Stomach (tissue), 9 donors: ENCODE results near the gene HDAC1. TPM values are rescaled to one million over a fixed set of nuclear protein-coding genes. Genes with fewer than 3 reads are reported as not detected.

Experiments
- DNase-seq, 2 donors: peaks; one replicate each; pipeline versions ENCODE4 v3.0.0 to v3.0.0-alpha.2; 2013 to 2019
- H3K27ac ChIP-seq, 5 donors: fragments of 200-600 bp in 4 of 5; sonication (generic) in 4 of 5; one replicate each; pipeline ENCODE4 v1.5.1; 2013 to 2019; ENCODE audit warnings: mild to moderate bottlenecking in 1 of 5, moderate library complexity in 1 of 5
- H3K27me3 ChIP-seq, 3 donors: fragments of 200-600 bp; sonication (generic); one replicate each; pipeline ENCODE4 v1.5.1; 2017 to 2019; ENCODE audit warnings: mixed run types in 1 of 3
- H3K36me3 ChIP-seq, 4 donors: fragments of 200-600 bp; sonication (generic); 1 replicate in 3 of 4; 2 replicates in 1 of 4; pipeline ENCODE4 v1.5.1; 2016 to 2019
- H3K4me1 ChIP-seq, 4 donors: fragments of 200-600 bp; sonication (generic); one replicate each; pipeline ENCODE4 v1.5.1; 2016 to 2019
- H3K4me3 ChIP-seq, 4 donors: fragments of 200-600 bp; sonication (generic) in 3 of 4; one replicate each; pipeline ENCODE4 v1.5.1; 2016 to 2019; ENCODE audit warnings: mild to moderate bottlenecking in 1 of 4
- H3K9me3 ChIP-seq, 4 donors: fragments of 200-600 bp; sonication (generic); one replicate each; pipeline ENCODE4 v1.5.1; 2016 to 2019
- CTCF ChIP-seq, 7 experiments: fragments of 450-650 bp in 4 of 7; fragments of 200-600 bp in 3 of 7; sonication (generic) in 3 of 7; IDR thresholded peaks; one replicate each; pipeline ENCODE4 v1.5.1; 2016 to 2019; ENCODE audit warnings: antibody characterized with exemption in 7 of 7, control low read depth in 2 of 7, mild to moderate bottlenecking in 1 of 7
- EP300 ChIP-seq: sonication (generic); formaldehyde crosslinking; IDR thresholded peaks from one replicate; pipeline ENCODE4 v1.6.1; 2017; ENCODE audit warnings: antibody characterized with exemption
- POLR2A ChIP-seq, 4 donors: fragments of 450-650 bp; IDR thresholded peaks; one replicate each; pipeline ENCODE4 v1.6.1; 2016; ENCODE audit warnings: antibody characterized with exemption in 4 of 4, control low read depth in 2 of 4, mild to moderate bottlenecking in 1 of 4, moderate library complexity in 1 of 4
- POLR2AphosphoS5 ChIP-seq, 3 donors: sonication (generic); formaldehyde crosslinking; IDR thresholded peaks; one replicate each; pipeline ENCODE4 v1.6.1; 2016; ENCODE audit warnings: antibody characterized with exemption in 3 of 3
- WGBS, 5 donors: extraction: QIAGEN DNeasy Blood & Tissue Kit in 3 of 5; methylation state at CpG; one replicate each; pipeline versions ENCODE4 v1.1.5 to v1.1.7; 2013 to 2018; 5-methylcytosine and 5-hydroxymethylcytosine counted together
- intact Hi-C: fragments of 100-400 bp; cut with DNase I; formaldehyde crosslinking; loops from one replicate; pipeline ENCODE4 v1.15.1; 2023; ENCODE audit warnings: low total_unique reads
- polyA plus RNA-seq, 3 donors: library from polyadenylated mRNA; stranded (reverse); fragments of 200-250 nt; gene quantifications; one replicate each; pipeline ENCODE4 v1.2.3, GENCODE V29; 2013
- total RNA-seq, 5 donors: library from RNA; depleted of rRNA; stranded (reverse); fragments of >200 nt; gene quantifications; one replicate each; pipeline versions ENCODE4 v1.1.0 to v1.2.3, GENCODE V29; 2014 to 2016
- donor health status: healthy with polysubstance abuse.
- donor health status: Bipolar disorder and iron deficiency.
- donor health status: healthy.

Gene HDAC1
- total and polyA plus RNA-seq, 8 donors = 50.7 to 143 (median 71.8) TPM

GRCh38 chr1:32316903-32317277 lies 25.0 kb downstream of the HDAC1 start:
- intact Hi-C loops = no loop called here
- peak overlapping the region in 1 of 5 donors; percentile 79 for H3K27ac ChIP-seq
- TF ChIP-seq POLR2AphosphoS5 (IDR thresholded peaks at IDR 0.05) = no peak
- no peak for DNase-seq
- no peaks in the 10 kb centered on the region for H3K27me3 ChIP-seq
- peaks cover 19 to 39% (median 34%) of the 10 kb centered on the region in 4 donors for H3K4me1 ChIP-seq
- H3K4me3 ChIP-seq = no peak overlapping the region
- WGBS, 5 donors = 60 to 75% (median 63%) methylated on average over 3 of the region's 3 CpGs
- H3K9me3 ChIP-seq = no peaks in the 10 kb centered on the region
- peaks cover 10 to 50% (median 43%) of the 10 kb centered on the region in 4 donors for H3K36me3 ChIP-seq

- no peaks in the 10 kb centered on the region for H3K9me3 ChIP-seq
- no peak overlapping the region for H3K4me3 ChIP-seq
- no peaks in the 10 kb centered on the region for H3K27me3 ChIP-seq
- 85 to 93% (median 92%) methylated on average over 10 of the region's 10 CpGs for WGBS, 5 donors
- no peak overlapping the region for H3K27ac ChIP-seq
- no peak for TF ChIP-seq POLR2AphosphoS5 (IDR thresholded peaks at IDR 0.05)
- TF ChIP-seq CTCF (IDR thresholded peaks at IDR 0.05) = no peak
- TF ChIP-seq POLR2A (IDR thresholded peaks at IDR 0.05) = no peak
- no peak for TF ChIP-seq EP300
- intact Hi-C loops = no loop called here
- DNase-seq = no peak
- H3K4me1 ChIP-seq = peaks cover 30 to 53% (median 46%) of the 10 kb centered on the region in 4 donors
- peaks cover 10 to 51% (median 47%) of the 10 kb centered on the region in 4 donors for H3K36me3 ChIP-seq
Measured at GRCh38 chr1:32318127-32318869, 26.4 kb downstream of the HDAC1 start.

- intact Hi-C loops = no loop called here
- Histone ChIP-seq H3K9me3 (no peaks in the 10 kb centered on the region), H3K27ac (peak overlapping the region; percentile 80 to 87 (median 85)), H3K4me1 (peaks cover 24 to 45% (median 35%) of the 10 kb centered on the region in 4 donors), H3K36me3 (peaks cover 19 to 76% (median 68%) of the 10 kb centered on the region in 4 donors), H3K27me3 (no peaks in the 10 kb centered on the region), H3K4me3 (peak overlapping the region in 1 of 4 donors; percentile 23)
- 7 to 20% (median 16%) methylated on average over 5 of the region's 5 CpGs for WGBS, 5 donors
- DNase-seq = peak; percentile 88 to 90
- TF ChIP-seq POLR2A (IDR thresholded peaks at IDR 0.05) (no peak), POLR2AphosphoS5 (IDR thresholded peaks at IDR 0.05) (peak in 2 of 3 donors; percentile 32 to 66)
Measured at GRCh38 chr1:32321712-32322291, 29.9 kb downstream of the HDAC1 start.

- DNase-seq = no peak
- peaks cover 8 to 20% (median 13%) of the 10 kb centered on the region in 4 donors for H3K4me1 ChIP-seq
- H3K9me3 ChIP-seq = no peaks in the 10 kb centered on the region
- no peaks in the 10 kb centered on the region for H3K27me3 ChIP-seq
- WGBS, 5 donors = 93 to 97% (median 95%) methylated on average over 10 to 11 of the region's 11 CpGs
- TF ChIP-seq EP300 (no peak), POLR2A (IDR thresholded peaks at IDR 0.05) (no peak), POLR2AphosphoS5 (IDR thresholded peaks at IDR 0.05) (no peak), CTCF (IDR thresholded peaks at IDR 0.05) (no peak)
- H3K36me3 ChIP-seq = peaks cover 47 to 96% (median 89%) of the 10 kb centered on the region in 4 donors
- intact Hi-C loops = no loop called here
- no peak overlapping the region for H3K27ac ChIP-seq
- no peak overlapping the region for H3K4me3 ChIP-seq
Measured at GRCh38 chr1:32327204-32327603, 35.3 kb downstream of the HDAC1 start.

- no peak for DNase-seq
- no peak for TF ChIP-seq POLR2AphosphoS5 (IDR thresholded peaks at IDR 0.05)
- TF ChIP-seq POLR2A (IDR thresholded peaks at IDR 0.05) = no peak
- TF ChIP-seq EP300 = no peak
- no peak for TF ChIP-seq CTCF (IDR thresholded peaks at IDR 0.05)
- H3K27ac ChIP-seq = no peak overlapping the region
- H3K9me3 ChIP-seq = no peaks in the 10 kb centered on the region
- WGBS, 5 donors = 75 to 88% (median 86%) methylated on average over 4 of the region's 4 CpGs
- peaks cover 11 to 33% (median 28%) of the 10 kb centered on the region in 4 donors for H3K4me1 ChIP-seq
- H3K36me3 ChIP-seq = peaks cover 45 to 93% (median 85%) of the 10 kb centered on the region in 4 donors
- peaks cover 0 to 3% (median 0%) of the 10 kb centered on the region in 3 donors for H3K27me3 ChIP-seq
- no peak overlapping the region for H3K4me3 ChIP-seq
- intact Hi-C loops = no loop called here
Measured at GRCh38 chr1:32329931-32330466, 38.1 kb downstream of the HDAC1 start.
